Neural progenitor cell (in vitro differentiated cells): ENCODE results near the gene INPP5F.

ENCODE experiments used
- EZH2phosphoT487 ChIP-seq: fragments of 200-600 bp; sonication (generic); IDR thresholded peaks from 2 replicates; pipeline ENCODE4 v1.6.1; 2017; ENCODE audit warnings: antibody characterized with exemption
- TF ChIP-seq, protein P1 (sequence below): fragments of 200-600 bp; sonication (generic); IDR thresholded peaks from 2 replicates; pipeline ENCODE4 v1.5.1; 2017; ENCODE audit warnings: antibody characterized with exemption, mild to moderate bottlenecking

GRCh38 chr10:119784340-119785067 is 58.7 kb downstream of the INPP5F start:
- TF ChIP-seq, protein P1, sequence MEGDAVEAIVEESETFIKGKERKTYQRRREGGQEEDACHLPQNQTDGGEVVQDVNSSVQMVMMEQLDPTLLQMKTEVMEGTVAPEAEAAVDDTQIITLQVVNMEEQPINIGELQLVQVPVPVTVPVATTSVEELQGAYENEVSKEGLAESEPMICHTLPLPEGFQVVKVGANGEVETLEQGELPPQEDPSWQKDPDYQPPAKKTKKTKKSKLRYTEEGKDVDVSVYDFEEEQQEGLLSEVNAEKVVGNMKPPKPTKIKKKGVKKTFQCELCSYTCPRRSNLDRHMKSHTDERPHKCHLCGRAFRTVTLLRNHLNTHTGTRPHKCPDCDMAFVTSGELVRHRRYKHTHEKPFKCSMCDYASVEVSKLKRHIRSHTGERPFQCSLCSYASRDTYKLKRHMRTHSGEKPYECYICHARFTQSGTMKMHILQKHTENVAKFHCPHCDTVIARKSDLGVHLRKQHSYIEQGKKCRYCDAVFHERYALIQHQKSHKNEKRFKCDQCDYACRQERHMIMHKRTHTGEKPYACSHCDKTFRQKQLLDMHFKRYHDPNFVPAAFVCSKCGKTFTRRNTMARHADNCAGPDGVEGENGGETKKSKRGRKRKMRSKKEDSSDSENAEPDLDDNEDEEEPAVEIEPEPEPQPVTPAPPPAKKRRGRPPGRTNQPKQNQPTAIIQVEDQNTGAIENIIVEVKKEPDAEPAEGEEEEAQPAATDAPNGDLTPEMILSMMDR: no peak
- no peak for TF ChIP-seq EZH2phosphoT487
